Panc1 (cell line): ENCODE data around the gene EXOC3L1.

Experiments
- CTCF ChIP-seq: fragments of 450-650 bp; IDR thresholded peaks from 2 replicates; pipeline ENCODE4 v1.5.1; 2017; ENCODE audit warnings: mild to moderate bottlenecking
- POLR2AphosphoS5 ChIP-seq: IDR thresholded peaks from 2 replicates; pipeline ENCODE4 v1.6.1; 2012; ENCODE audit warnings: mild to moderate bottlenecking, low read depth, low read length, moderate library complexity
- TCF7L2 ChIP-seq: IDR thresholded peaks from 2 replicates; pipeline ENCODE4 v1.6.1; 2011; ENCODE audit warnings: mild to moderate bottlenecking, low read depth, low read length, inconsistent platforms

- TF ChIP-seq POLR2AphosphoS5 (no peak), CTCF (no peak), TCF7L2 (no peak)
These were observed 4.3 kb upstream of the EXOC3L1 start for GRCh38 chr16:67194260-67194659.
